ENCODE results near the gene AKR1C1.
"Not testable (repeated sequence)": the region's sequence is repeated elsewhere in the genome, so short reads cannot be mapped to it uniquely, and the experiment has no call there.

Gene AKR1C1

GRCh38 chr10:5018134-5018533 is 54.9 kb downstream of the AKR1C1 start:
- no peak for DNase-seq (ENCODE audit: low spot score)

- DNase-seq (ENCODE audit: low spot score), result peak; percentile 57
These were observed 55.6 kb downstream of the AKR1C1 start for GRCh38 chr10:5018671-5019277.

GRCh38 chr10:5019770-5020612 is 56.8 kb downstream of the AKR1C1 start:
- not testable (repeated sequence) for DNase-seq (ENCODE audit: low spot score)

- not testable (repeated sequence) for DNase-seq (ENCODE audit: low spot score)
These were observed 58.5 kb downstream of the AKR1C1 start for GRCh38 chr10:5021624-5022290.

GRCh38 chr10:5023177-5023805 is 60.1 kb downstream of the AKR1C1 start:
- no peak for DNase-seq (ENCODE audit: low spot score)

- DNase-seq (ENCODE audit: low spot score), result peak; percentile 18
These were observed 62.3 kb downstream of the AKR1C1 start for GRCh38 chr10:5025461-5025881.

DNA sequence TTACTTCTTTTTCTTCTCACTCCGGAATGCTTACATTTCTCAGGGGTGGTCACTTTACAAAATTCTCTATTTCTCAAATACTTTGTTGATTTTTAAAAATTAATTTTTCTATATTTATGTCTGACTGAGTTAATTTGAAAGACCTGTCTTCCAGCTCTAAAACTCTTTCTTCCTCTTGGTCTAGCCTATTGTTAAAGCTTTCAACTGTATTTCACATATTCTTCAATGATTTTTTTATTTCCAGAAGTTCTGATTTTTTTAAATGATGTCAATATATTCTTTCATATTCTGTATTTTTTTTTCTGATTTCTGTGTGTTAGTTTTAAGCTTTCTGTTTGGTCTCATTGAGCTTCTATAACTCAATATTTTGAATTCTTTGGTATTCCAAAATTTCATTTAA is 67.8 kb downstream of the AKR1C1 start:
- DNase-seq (ENCODE audit: low spot score), result no peak

DNA sequence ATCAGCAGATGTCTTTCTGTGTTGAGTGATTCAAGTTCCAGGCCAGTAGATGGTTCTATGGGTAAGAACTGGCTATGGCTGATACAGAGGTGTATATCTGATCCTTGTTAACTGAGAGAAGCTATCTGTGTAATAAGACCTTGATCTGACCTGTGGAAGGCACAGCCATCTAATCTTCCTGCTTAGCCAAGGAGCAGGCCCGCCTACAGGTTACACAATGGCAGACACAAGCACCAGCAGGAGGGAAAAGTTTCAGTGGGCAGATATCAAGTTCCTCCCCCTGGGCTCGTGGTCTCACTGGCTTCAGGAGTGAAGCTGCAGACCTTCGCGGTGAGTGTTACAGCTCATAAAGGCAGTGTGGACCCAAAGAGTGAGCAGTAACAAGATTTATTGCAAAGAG is 68.4 kb downstream of the AKR1C1 start:
- DNase-seq (ENCODE audit: low spot score), result not testable (repeated sequence)

- DNase-seq (ENCODE audit: low spot score), result not testable (repeated sequence)
These were observed 69.2 kb downstream of the AKR1C1 start for GRCh38 chr10:5032444-5032843.

Data from AG20443 (cell line).